Lower lobe of right lung (tissue), 2 donors: ENCODE data around the gene ZXDC. TPM values are rescaled to one million over a fixed set of nuclear protein-coding genes. Genes with fewer than 3 reads are reported as not detected.

Experiments used
- ATAC-seq, 2 donors: fragments of 200-7000 bp; cut with Tn5 transposase; one replicate each; pipeline ENCODE4 v1.9.1; 2020 to 2022; ENCODE audit warnings: mild to moderate bottlenecking in 2 of 2, moderate library complexity in 2 of 2
- DNase-seq: peaks from one replicate; pipeline ENCODE4 v3.0.0-alpha.2; 2020
- H3K27ac ChIP-seq: fragments of 200-600 bp; one replicate; pipeline ENCODE4 v1.8.0; 2022
- H3K27me3 ChIP-seq: fragments of 200-600 bp; one replicate; pipeline ENCODE4 v1.8.0; 2022; ENCODE audit warnings: low read depth
- H3K36me3 ChIP-seq: fragments of 200-600 bp; one replicate; pipeline ENCODE4 v1.8.0; 2022; ENCODE audit warnings: mild to moderate bottlenecking
- H3K4me1 ChIP-seq: fragments of 200-600 bp; one replicate; pipeline ENCODE4 v1.8.0; 2022
- H3K4me3 ChIP-seq: fragments of 200-600 bp; one replicate; pipeline ENCODE4 v1.8.0; 2022; ENCODE audit warnings: mild to moderate bottlenecking
- H3K9me3 ChIP-seq: fragments of 200-600 bp; one replicate; pipeline ENCODE4 v1.8.0; 2022
- CTCF ChIP-seq: fragments of 200-600 bp; IDR thresholded peaks from one replicate; pipeline ENCODE4 v1.8.0; 2022; ENCODE audit warnings: antibody characterized with exemption, mild to moderate bottlenecking
- intact Hi-C: fragments of 100-400 bp; cut with DNase I; formaldehyde crosslinking; loops from one replicate; pipeline ENCODE4 v1.11.0; 2022
- total RNA-seq: library from RNA; stranded (reverse); fragmentation: NEBNext Ultra II Directional; extraction: Animal tissue kit (Norgen Biotek cat#: 25700); gene quantifications from one replicate; pipeline ENCODE4 v1.2.1, GENCODE V29; 2021
- donor health status: DM: no; HTN: yes; CAD: no; lungs with severe emphysema.

ZXDC gene
- total RNA-seq, 1 donor from 2014 or later: 40.4 TPM

GRCh38 chr3:126512916-126513650 is 37.4 kb upstream of the ZXDC start:
- intact Hi-C loops: no loop called here
- ATAC-seq (no peak), DNase-seq (peak; percentile 34)
- Histone ChIP-seq H3K27ac (no peak overlapping the region), H3K27me3 (peaks cover 4% of the 10 kb centered on the region), H3K4me1 (no peaks in the 10 kb centered on the region), H3K9me3 (no peaks in the 10 kb centered on the region), H3K4me3 (no peak overlapping the region), H3K36me3 (no peaks in the 10 kb centered on the region)
- TF ChIP-seq CTCF: no peak

- no peak overlapping the region for H3K4me3 ChIP-seq
- ATAC-seq (no peak), DNase-seq (peak; percentile 20)
- H3K9me3 ChIP-seq: no peaks in the 10 kb centered on the region
- no peaks in the 10 kb centered on the region for H3K36me3 ChIP-seq
- intact Hi-C loops: no loop called here
- TF ChIP-seq CTCF: no peak
- no peak overlapping the region for H3K27ac ChIP-seq
- H3K27me3 ChIP-seq: peaks cover 2% of the 10 kb centered on the region
- no peaks in the 10 kb centered on the region for H3K4me1 ChIP-seq
Observed at GRCh38 chr3:126512026-126512425, 36.3 kb upstream of the ZXDC start.

- no peak overlapping the region for H3K4me3 ChIP-seq
- no peaks in the 10 kb centered on the region for H3K9me3 ChIP-seq
- H3K36me3 ChIP-seq: no peaks in the 10 kb centered on the region
- DNase-seq (peak; percentile 10), ATAC-seq (no peak)
- intact Hi-C loops: no loop called here
- H3K4me1 ChIP-seq: no peaks in the 10 kb centered on the region
- H3K27me3 ChIP-seq: no peaks in the 10 kb centered on the region
- H3K27ac ChIP-seq: no peak overlapping the region
- TF ChIP-seq CTCF: no peak
Observed at GRCh38 chr3:126511291-126511690, 35.6 kb upstream of the ZXDC start.

GRCh38 chr3:126510308-126510910 is 34.7 kb upstream of the ZXDC start:
- Histone ChIP-seq H3K27me3 (no peaks in the 10 kb centered on the region), H3K27ac (no peak overlapping the region), H3K9me3 (no peaks in the 10 kb centered on the region), H3K4me3 (no peak overlapping the region), H3K36me3 (no peaks in the 10 kb centered on the region), H3K4me1 (no peaks in the 10 kb centered on the region)
- TF ChIP-seq CTCF: no peak
- intact Hi-C loops: no loop called here
- DNase-seq (peak; percentile 37), ATAC-seq (no peak)

GRCh38 chr3:126509597-126510307 is 34.1 kb upstream of the ZXDC start:
- no peak for ATAC-seq
- H3K36me3 ChIP-seq: no peaks in the 10 kb centered on the region

More at GRCh38 chr3:126509597-126510307, 34.1 kb upstream of the ZXDC start:
- H3K9me3 ChIP-seq: no peaks in the 10 kb centered on the region
- no peaks in the 10 kb centered on the region for H3K4me1 ChIP-seq
- no peak overlapping the region for H3K4me3 ChIP-seq
- no peaks in the 10 kb centered on the region for H3K27me3 ChIP-seq
- intact Hi-C loops: no loop called here
- TF ChIP-seq CTCF: no peak
- H3K27ac ChIP-seq: no peak overlapping the region
- DNase-seq: peak; percentile 31
